ENCODE results near the gene INVS. TPM values are rescaled to one million over a fixed set of nuclear protein-coding genes. Genes with fewer than 3 reads are reported as not detected.
"Not testable (repeated sequence)": the region's sequence is repeated elsewhere in the genome, so short reads cannot be mapped to it uniquely, and the experiment has no call there.

INVS gene
- polyA plus RNA-seq, 4 donors = 2.7 to 15.5 (median 6.4) TPM

DNA sequence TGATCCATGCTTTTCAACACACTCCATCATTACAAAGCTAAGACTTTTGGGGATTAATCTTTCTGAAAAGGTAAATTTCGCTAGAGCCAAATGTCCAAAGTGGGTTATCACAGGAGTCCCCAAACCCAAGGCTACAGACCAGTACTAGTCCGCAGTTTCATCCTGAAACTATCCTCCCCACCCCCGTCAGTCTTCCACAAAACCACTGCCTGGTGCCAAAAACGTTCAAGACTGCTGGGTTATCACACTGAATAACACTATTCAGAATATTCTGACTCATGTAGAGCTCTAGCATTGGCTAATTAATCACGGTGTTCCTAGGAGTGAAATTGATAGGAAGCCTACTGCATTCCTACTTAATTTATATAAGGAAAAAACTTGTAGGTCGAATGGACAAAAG is 24.9 kb upstream of the INVS start:
- 63 to 79% (median 70%) methylated on average over 6 of the region's 6 CpGs for WGBS, 3 donors
- Histone ChIP-seq H3K27ac (ENCODE audit: low read depth in 1 of 3, low read length in 2 of 3) (no peak overlapping the region), H3K4me1 (ENCODE audit: control insufficient read depth in 3 of 3, insufficient read depth in 2 of 3, low read depth in 1 of 3, low read length in 2 of 3) (peaks cover 0 to 2% (median 0%) of the 10 kb centered on the region in 3 donors), H3K27me3 (ENCODE audit: control insufficient read depth in 3 of 3, insufficient read depth in 3 of 3, low read length in 3 of 3) (no peaks in the 10 kb centered on the region), H3K4me3 (ENCODE audit: low read depth in 1 of 3, low read length in 3 of 3) (no peak overlapping the region), H3K36me3 (ENCODE audit: control insufficient read depth in 3 of 3, insufficient read depth in 2 of 3, low read depth in 1 of 3, low read length in 3 of 3) (peaks cover 0 to 2% (median 0%) of the 10 kb centered on the region in 3 donors), H3K9me3 (ENCODE audit: control insufficient read depth in 2 of 2, insufficient read depth in 1 of 2, low read depth in 1 of 2, low read length in 1 of 2) (no peaks in the 10 kb centered on the region)
- FAIRE-seq (no peak), DNase-seq (no peak)

DNA sequence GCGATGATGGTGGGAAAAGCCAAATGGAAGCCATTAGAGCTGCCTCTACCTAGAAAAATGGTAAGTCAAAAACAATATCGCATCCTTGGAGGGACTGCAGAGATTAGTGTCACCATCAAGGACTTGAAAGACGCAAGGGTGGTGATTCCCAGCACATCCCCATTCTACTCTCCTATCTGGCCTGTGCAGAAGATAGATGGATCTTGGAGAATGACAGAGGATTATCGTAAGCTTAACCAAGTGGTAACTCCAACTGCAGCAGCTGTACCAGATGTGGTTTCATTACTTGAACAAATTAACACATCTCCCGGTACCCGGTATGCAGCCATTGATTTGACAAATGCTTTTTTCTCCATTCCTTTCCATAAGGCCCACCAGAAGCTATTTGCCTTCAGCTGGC is 24.1 kb upstream of the INVS start:
- no peak for FAIRE-seq
- peaks cover 0 to 2% (median 0%) of the 10 kb centered on the region in 3 donors for H3K4me1 ChIP-seq (ENCODE audit: control insufficient read depth in 3 of 3, insufficient read depth in 2 of 3, low read depth in 1 of 3, low read length in 2 of 3)
- WGBS, 3 donors = 97 to 100% (median 98%) methylated on average over 6 of the region's 6 CpGs

DNA sequence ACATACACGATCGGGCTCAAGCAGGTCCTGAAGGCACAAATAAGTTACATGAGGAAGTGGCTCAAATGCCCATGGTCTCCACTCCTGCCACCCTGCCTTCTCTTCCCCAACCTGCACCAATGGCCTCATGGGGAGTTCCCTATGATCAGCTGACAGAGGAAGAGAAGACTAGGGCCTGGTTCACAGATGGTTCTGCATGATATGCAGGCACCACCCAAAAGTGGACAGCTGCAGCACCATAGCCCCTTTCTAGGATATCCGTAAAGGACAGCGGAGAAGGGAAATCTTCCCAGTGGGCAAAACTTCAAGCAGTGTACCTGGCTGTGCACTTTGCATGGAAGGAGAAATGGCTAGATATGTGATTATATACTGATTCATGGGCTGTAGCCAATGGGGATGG is 22.8 kb upstream of the INVS start:
- H3K27me3 ChIP-seq (ENCODE audit: control insufficient read depth in 3 of 3, insufficient read depth in 3 of 3, low read length in 3 of 3); H3K9me3 ChIP-seq (ENCODE audit: control insufficient read depth in 2 of 2, insufficient read depth in 1 of 2, low read depth in 1 of 2, low read length in 1 of 2); DNase-seq; H3K4me3 ChIP-seq (ENCODE audit: low read depth in 1 of 3, low read length in 3 of 3); H3K27ac ChIP-seq (ENCODE audit: low read depth in 1 of 3, low read length in 2 of 3); FAIRE-seq; H3K4me1 ChIP-seq (ENCODE audit: control insufficient read depth in 3 of 3, insufficient read depth in 2 of 3, low read depth in 1 of 3, low read length in 2 of 3); H3K36me3 ChIP-seq (ENCODE audit: control insufficient read depth in 3 of 3, insufficient read depth in 2 of 3, low read depth in 1 of 3, low read length in 3 of 3): not testable (repeated sequence)
- 95 to 98% (median 97%) methylated on average over 4 of the region's 4 CpGs for WGBS, 3 donors

More for the DNA sequence above, 24.1 kb upstream of the INVS start:
- peaks cover 0 to 2% (median 0%) of the 10 kb centered on the region in 3 donors for H3K36me3 ChIP-seq (ENCODE audit: control insufficient read depth in 3 of 3, insufficient read depth in 2 of 3, low read depth in 1 of 3, low read length in 3 of 3)
- no peaks in the 10 kb centered on the region for H3K9me3 ChIP-seq (ENCODE audit: control insufficient read depth in 2 of 2, insufficient read depth in 1 of 2, low read depth in 1 of 2, low read length in 1 of 2)
- no peak overlapping the region for H3K4me3 ChIP-seq (ENCODE audit: low read depth in 1 of 3, low read length in 3 of 3)
- H3K27me3 ChIP-seq (ENCODE audit: control insufficient read depth in 3 of 3, insufficient read depth in 3 of 3, low read length in 3 of 3) = no peaks in the 10 kb centered on the region
- no peak for DNase-seq
- no peak overlapping the region for H3K27ac ChIP-seq (ENCODE audit: low read depth in 1 of 3, low read length in 2 of 3)

DNA sequence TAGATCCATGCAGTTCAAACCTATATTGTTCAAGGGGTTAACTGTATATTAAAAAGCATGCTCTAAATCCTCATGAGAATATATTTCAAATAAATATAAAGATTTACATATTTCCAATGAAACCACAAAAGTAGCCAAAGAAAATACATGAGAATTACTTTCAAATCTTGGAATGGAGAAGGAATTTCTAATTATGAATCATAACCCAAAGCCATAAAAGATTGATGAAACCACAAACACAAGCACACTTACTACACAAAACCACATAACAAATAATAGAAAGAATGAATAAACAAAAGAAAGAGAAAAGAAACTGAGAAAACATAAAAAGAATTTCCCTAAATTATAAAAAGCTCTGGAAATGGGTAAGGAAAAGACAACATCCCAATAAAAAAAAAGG is 16.3 kb upstream of the INVS start:
- Histone ChIP-seq H3K36me3 (ENCODE audit: control insufficient read depth in 3 of 3, insufficient read depth in 2 of 3, low read depth in 1 of 3, low read length in 3 of 3) (no peaks in the 10 kb centered on the region), H3K27me3 (ENCODE audit: control insufficient read depth in 3 of 3, insufficient read depth in 3 of 3, low read length in 3 of 3) (no peaks in the 10 kb centered on the region)

DNA sequence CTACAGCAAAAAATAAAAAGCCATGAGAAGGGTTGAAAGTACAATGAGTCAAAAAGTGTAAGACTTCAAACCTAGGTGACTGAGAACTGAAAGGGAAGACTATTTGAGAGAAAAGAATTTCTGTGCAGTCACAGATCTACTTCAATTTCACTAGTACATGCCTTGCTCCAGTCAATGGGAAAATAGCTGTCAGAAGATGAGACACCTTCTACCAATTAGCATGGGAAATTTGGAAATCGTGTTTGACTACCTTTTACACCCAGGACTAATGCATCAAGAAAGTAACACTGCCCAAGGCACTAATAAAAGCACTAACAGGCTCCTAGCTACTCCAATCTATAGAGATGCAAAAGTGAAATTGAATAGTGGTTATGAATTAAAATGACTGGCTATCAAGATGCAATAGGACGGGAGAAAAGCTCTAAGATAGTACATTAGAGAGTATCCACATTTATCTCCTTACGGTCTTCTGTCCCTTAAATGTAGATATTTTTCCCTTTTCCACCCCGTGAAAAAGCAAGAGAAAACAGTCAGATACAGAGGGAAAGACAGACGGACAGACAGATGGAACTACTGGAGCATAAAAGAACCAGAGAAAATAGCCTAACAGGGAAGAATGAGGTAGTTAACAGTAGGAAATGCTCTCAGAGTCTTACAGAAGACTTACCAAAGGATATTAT is 15.5 kb upstream of the INVS start:
- Histone ChIP-seq H3K4me1 (ENCODE audit: control insufficient read depth in 3 of 3, insufficient read depth in 2 of 3, low read depth in 1 of 3, low read length in 2 of 3) (peaks cover 0 to 12% (median 0%) of the 10 kb centered on the region in 3 donors), H3K36me3 (ENCODE audit: control insufficient read depth in 3 of 3, insufficient read depth in 2 of 3, low read depth in 1 of 3, low read length in 3 of 3) (no peaks in the 10 kb centered on the region), H3K27ac (ENCODE audit: low read depth in 1 of 3, low read length in 2 of 3) (no peak overlapping the region), H3K27me3 (ENCODE audit: control insufficient read depth in 3 of 3, insufficient read depth in 3 of 3, low read length in 3 of 3) (no peaks in the 10 kb centered on the region), H3K4me3 (ENCODE audit: low read depth in 1 of 3, low read length in 3 of 3) (no peak overlapping the region), H3K9me3 (ENCODE audit: control insufficient read depth in 2 of 2, insufficient read depth in 1 of 2, low read depth in 1 of 2, low read length in 1 of 2) (no peaks in the 10 kb centered on the region)
- DNase-seq = no peak
- no peak for FAIRE-seq
- WGBS, 3 donors = 63 to 71% (median 64%) methylated on average over 5 of the region's 5 CpGs

More for the DNA sequence above, 16.3 kb upstream of the INVS start:
- no peak overlapping the region for H3K4me3 ChIP-seq (ENCODE audit: low read depth in 1 of 3, low read length in 3 of 3)
- FAIRE-seq = no peak
- no peaks in the 10 kb centered on the region for H3K9me3 ChIP-seq (ENCODE audit: control insufficient read depth in 2 of 2, insufficient read depth in 1 of 2, low read depth in 1 of 2, low read length in 1 of 2)
- H3K4me1 ChIP-seq (ENCODE audit: control insufficient read depth in 3 of 3, insufficient read depth in 2 of 3, low read depth in 1 of 3, low read length in 2 of 3) = peaks cover 0 to 12% (median 0%) of the 10 kb centered on the region in 3 donors
- DNase-seq = no peak
- H3K27ac ChIP-seq (ENCODE audit: low read depth in 1 of 3, low read length in 2 of 3) = no peak overlapping the region

DNA sequence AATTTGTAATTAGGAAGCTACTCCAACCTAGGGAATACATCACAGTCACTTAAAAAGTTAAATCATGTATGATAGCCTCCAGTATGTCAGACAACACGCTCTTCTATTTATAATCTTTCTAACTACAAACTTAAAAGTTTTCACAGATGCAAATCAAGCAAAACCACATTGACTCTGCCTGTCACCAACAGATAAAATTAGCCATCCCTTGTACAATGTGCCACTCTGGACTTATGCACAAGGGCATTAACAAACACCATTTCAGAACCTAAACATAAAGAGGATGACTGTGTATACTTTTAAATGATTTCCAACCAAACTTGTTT is 15.0 kb upstream of the INVS start:
- no peak for FAIRE-seq
- Histone ChIP-seq H3K27me3 (ENCODE audit: control insufficient read depth in 3 of 3, insufficient read depth in 3 of 3, low read length in 3 of 3) (no peaks in the 10 kb centered on the region), H3K36me3 (ENCODE audit: control insufficient read depth in 3 of 3, insufficient read depth in 2 of 3, low read depth in 1 of 3, low read length in 3 of 3) (no peaks in the 10 kb centered on the region), H3K9me3 (ENCODE audit: control insufficient read depth in 2 of 2, insufficient read depth in 1 of 2, low read depth in 1 of 2, low read length in 1 of 2) (no peaks in the 10 kb centered on the region), H3K4me3 (ENCODE audit: low read depth in 1 of 3, low read length in 3 of 3) (no peak overlapping the region), H3K4me1 (ENCODE audit: control insufficient read depth in 3 of 3, insufficient read depth in 2 of 3, low read depth in 1 of 3, low read length in 2 of 3) (peaks cover 0 to 12% (median 0%) of the 10 kb centered on the region in 3 donors), H3K27ac (ENCODE audit: low read depth in 1 of 3, low read length in 2 of 3) (no peak overlapping the region)
- 72 to 88% (median 72%) methylated on average over 1 of the region's 1 CpG for WGBS, 3 donors
- no peak for DNase-seq

DNA sequence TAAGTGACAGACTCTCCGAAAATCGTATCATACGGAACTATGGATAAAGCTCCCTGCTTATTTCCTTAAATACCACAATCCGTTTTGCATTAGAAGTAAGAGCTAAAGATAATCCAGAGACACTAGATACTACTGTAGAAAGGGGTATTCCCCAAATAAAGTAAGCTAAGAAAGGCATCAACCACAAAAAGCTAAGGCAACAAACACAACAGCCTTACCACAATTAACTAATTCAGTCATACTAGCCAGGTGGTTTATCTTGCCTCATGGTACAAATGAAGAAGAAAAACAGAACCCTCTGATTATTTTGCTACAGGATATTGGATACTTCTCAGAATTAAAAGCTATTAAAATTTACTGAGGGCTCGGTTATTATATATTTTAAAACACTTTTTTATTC is 14.3 kb upstream of the INVS start:
- DNase-seq (no peak), FAIRE-seq (no peak)
- WGBS, 3 donors = 74 to 87% (median 79%) methylated on average over 5 of the region's 5 CpGs
- H3K4me3 ChIP-seq (ENCODE audit: low read depth in 1 of 3, low read length in 3 of 3) = no peak overlapping the region
- no peaks in the 10 kb centered on the region for H3K27me3 ChIP-seq (ENCODE audit: control insufficient read depth in 3 of 3, insufficient read depth in 3 of 3, low read length in 3 of 3)
- H3K9me3 ChIP-seq (ENCODE audit: control insufficient read depth in 2 of 2, insufficient read depth in 1 of 2, low read depth in 1 of 2, low read length in 1 of 2) = no peaks in the 10 kb centered on the region
- no peak overlapping the region for H3K27ac ChIP-seq (ENCODE audit: low read depth in 1 of 3, low read length in 2 of 3)
- peaks cover 0 to 12% (median 0%) of the 10 kb centered on the region in 3 donors for H3K4me1 ChIP-seq (ENCODE audit: control insufficient read depth in 3 of 3, insufficient read depth in 2 of 3, low read depth in 1 of 3, low read length in 2 of 3)
- no peaks in the 10 kb centered on the region for H3K36me3 ChIP-seq (ENCODE audit: control insufficient read depth in 3 of 3, insufficient read depth in 2 of 3, low read depth in 1 of 3, low read length in 3 of 3)

DNA sequence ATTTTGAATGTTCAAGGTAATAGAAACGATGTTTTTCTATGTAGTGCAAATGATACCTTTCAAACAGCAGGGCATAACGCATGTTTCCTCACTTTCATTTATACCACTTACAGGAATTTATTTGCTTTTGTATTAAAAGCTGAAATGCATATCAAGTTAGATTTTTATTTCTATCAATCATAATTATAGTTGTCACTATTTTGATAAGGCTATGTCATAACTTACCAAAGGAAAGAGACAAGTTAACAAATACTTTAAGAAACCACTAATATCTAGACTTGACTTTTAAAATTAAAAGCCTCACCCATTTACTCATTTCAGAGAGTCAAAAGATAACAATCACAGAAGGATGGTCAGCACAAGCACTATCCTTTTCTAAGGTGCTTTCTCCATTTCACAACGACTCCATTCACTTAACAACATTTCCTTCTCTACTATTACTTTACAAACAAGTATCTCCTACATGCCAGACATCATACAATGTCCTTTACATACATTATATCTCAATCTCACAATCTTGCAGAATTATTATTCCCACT is 12.9 kb upstream of the INVS start:
- H3K36me3 ChIP-seq (ENCODE audit: control insufficient read depth in 3 of 3, insufficient read depth in 2 of 3, low read depth in 1 of 3, low read length in 3 of 3) = no peaks in the 10 kb centered on the region
- H3K4me1 ChIP-seq (ENCODE audit: control insufficient read depth in 3 of 3, insufficient read depth in 2 of 3, low read depth in 1 of 3, low read length in 2 of 3) = peaks cover 0 to 12% (median 0%) of the 10 kb centered on the region in 3 donors
- no peak overlapping the region for H3K4me3 ChIP-seq (ENCODE audit: low read depth in 1 of 3, low read length in 3 of 3)
- FAIRE-seq = no peak
- 82 to 84% (median 83%) methylated on average over 3 of the region's 3 CpGs for WGBS, 3 donors
- no peaks in the 10 kb centered on the region for H3K27me3 ChIP-seq (ENCODE audit: control insufficient read depth in 3 of 3, insufficient read depth in 3 of 3, low read length in 3 of 3)
- no peak overlapping the region for H3K27ac ChIP-seq (ENCODE audit: low read depth in 1 of 3, low read length in 2 of 3)
- H3K9me3 ChIP-seq (ENCODE audit: control insufficient read depth in 2 of 2, insufficient read depth in 1 of 2, low read depth in 1 of 2, low read length in 1 of 2) = no peaks in the 10 kb centered on the region
- no peak for DNase-seq

DNA sequence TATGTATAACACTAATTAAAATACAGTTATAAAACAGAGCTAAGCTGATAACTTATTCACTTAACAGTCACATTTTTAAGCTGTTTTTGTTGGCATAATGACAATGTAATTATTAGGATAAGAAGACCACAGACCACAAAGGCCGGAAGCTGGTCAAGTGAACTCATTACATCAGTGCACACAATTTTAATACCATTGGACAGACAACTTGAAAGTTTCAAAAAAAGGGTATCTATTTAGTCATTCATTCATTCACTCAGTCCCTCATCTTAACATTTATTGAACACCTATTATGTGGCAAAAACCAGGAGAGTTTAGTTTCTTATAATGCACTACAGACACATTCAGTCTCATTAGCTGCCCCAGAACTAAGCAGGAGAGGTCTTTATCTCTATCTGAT is 11.8 kb upstream of the INVS start:
- no peak overlapping the region for H3K27ac ChIP-seq (ENCODE audit: low read depth in 1 of 3, low read length in 2 of 3)
- no peaks in the 10 kb centered on the region for H3K36me3 ChIP-seq (ENCODE audit: control insufficient read depth in 3 of 3, insufficient read depth in 2 of 3, low read depth in 1 of 3, low read length in 3 of 3)
- FAIRE-seq (no peak), DNase-seq (peak in 1 of 2 donors; percentile 18)
- 56 to 85% (median 56%) methylated on average over 1 of the region's 1 CpG for WGBS, 3 donors
- H3K27me3 ChIP-seq (ENCODE audit: control insufficient read depth in 3 of 3, insufficient read depth in 3 of 3, low read length in 3 of 3) = no peaks in the 10 kb centered on the region
- H3K9me3 ChIP-seq (ENCODE audit: control insufficient read depth in 2 of 2, insufficient read depth in 1 of 2, low read depth in 1 of 2, low read length in 1 of 2) = no peaks in the 10 kb centered on the region
- H3K4me3 ChIP-seq (ENCODE audit: low read depth in 1 of 3, low read length in 3 of 3) = no peak overlapping the region
- H3K4me1 ChIP-seq (ENCODE audit: control insufficient read depth in 3 of 3, insufficient read depth in 2 of 3, low read depth in 1 of 3, low read length in 2 of 3) = peaks cover 0 to 12% (median 0%) of the 10 kb centered on the region in 3 donors

Data from small intestine (tissue), 7 donors.